GM12873 (cell line): ENCODE data around the gene PHF24.

Experiments used
- CTCF ChIP-seq: IDR thresholded peaks from 2 replicates; pipeline ENCODE4 v1.5.1; 2012; ENCODE audit warnings: low read depth, mild to moderate bottlenecking, moderate library complexity, low read length, control low read depth; ENCODE audit not compliant: insufficient read depth; ENCODE audit errors: missing control alignments

The PHF24 gene

DNA sequence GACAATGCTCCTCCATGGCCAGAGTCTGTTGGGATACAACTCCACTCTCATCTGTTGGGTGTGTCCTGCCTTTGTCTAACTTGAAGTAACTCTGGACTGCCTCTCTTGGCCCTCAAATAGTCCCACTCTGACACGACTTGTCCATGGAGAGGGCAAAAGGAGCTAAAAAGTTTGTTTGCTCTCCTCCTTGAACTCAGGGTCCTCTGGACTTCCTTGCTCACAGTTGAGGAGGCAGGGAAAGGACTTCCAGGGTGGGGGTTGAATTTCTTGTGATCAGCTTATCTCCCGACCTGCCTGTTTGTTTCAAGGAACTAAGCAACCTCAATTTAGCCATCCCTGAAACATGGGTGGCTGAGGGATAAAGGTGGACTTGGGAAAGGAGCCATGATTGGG lies 43.2 kb downstream of the PHF24 start:
- TF ChIP-seq CTCF: no peak

GRCh38 chr9:35001803-35002502 lies 43.9 kb downstream of the PHF24 start:
- no peak for TF ChIP-seq CTCF

DNA sequence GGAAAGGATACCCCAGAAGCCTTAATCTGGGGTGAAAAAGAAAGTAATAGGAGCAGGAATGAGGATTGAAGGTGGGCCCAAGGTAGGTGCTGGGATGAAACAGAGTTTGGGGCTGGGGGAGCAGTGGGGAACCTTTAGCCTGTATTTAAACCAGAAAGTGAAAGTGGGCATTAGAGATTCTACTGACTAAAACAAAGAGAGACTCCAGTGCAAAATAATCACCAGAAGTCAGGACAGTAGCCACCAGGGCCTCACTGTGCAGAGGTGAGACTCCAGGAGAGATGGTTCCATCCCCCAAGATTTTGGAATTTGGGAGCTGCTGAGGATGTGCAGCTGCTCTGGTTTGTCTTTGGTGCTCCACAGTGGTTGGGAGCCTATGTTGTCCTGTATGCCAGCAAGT lies 44.5 kb downstream of the PHF24 start:
- TF ChIP-seq CTCF: no peak

DNA sequence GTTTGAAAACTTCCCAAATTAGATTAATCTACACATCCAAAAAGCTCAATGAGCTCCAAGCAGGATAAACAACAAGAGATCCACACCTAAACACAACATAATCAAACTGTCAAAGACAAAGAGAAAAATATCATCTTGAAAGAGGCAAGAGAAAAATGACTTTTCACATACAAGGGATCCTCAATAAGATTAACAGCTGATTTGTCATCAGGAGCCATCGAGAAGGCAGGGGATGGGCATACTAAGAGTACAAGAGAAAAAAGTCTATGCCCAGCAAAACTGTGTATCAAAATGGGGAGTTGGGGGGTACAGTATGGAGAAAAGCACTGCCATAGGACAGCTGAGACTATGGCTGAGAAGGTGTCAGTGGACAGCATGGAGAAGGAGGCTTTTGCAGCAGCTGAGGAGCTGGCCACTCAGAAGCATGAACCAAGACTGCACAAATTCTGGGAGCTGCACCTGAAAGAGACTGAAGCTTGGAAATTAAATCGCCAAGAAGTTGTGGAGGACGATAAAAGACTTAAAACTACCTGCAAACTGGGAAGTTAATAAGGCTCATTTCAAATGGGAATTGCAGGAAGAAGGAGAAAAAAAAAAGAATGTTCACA lies 52.4 kb downstream of the PHF24 start:
- TF ChIP-seq CTCF: no peak

- no peak for TF ChIP-seq CTCF
Measured at GRCh38 chr9:35014517-35014916, 56.4 kb downstream of the PHF24 start.

GRCh38 chr9:35026671-35027070 lies 68.6 kb downstream of the PHF24 start:
- TF ChIP-seq CTCF: no peak

DNA sequence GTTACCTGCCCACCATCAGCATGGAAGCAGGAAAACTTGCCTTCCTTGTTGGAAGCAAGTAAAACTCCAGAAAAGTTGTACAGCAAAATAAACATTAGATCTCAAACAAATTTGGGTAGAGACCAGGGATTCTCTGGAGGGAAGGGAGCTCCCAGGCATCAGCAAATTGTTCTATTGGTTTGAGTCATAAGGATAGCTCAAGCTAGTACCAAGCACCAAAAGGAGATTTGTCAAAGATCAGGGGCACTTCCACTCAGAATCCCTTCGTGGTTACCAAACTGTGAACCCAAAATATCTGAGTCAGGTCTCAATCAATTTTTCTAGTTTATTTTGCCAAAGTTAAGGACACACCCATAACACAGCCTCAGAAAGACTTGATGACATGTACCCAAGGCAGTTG lies 69.3 kb downstream of the PHF24 start:
- no peak for TF ChIP-seq CTCF
